Sigmoid colon (tissue), 4 donors: ENCODE measurements around the gene RPL4.

Experiments used
- POLR2A ChIP-seq, 2 donors: fragments of 450-650 bp; IDR thresholded peaks; one replicate each; pipeline ENCODE4 v1.6.1; 2016; ENCODE audit warnings: antibody characterized with exemption in 2 of 2, mild to moderate bottlenecking in 2 of 2, moderate library complexity in 2 of 2
- POLR2AphosphoS5 ChIP-seq, 4 donors: sonication (generic); formaldehyde crosslinking; IDR thresholded peaks; one replicate each; pipeline ENCODE4 v1.6.1; 2017; ENCODE audit warnings: antibody characterized with exemption in 4 of 4
- TF ChIP-seq, protein P1 (sequence below), 4 experiments: fragments of 450-650 bp in 3 of 4; fragments of 200-600 bp in 1 of 4; IDR thresholded peaks; one replicate each; pipeline ENCODE4 v1.5.1; 2016 to 2019; ENCODE audit warnings: antibody characterized with exemption in 4 of 4, mild to moderate bottlenecking in 3 of 4, moderate library complexity in 2 of 4

DNA sequence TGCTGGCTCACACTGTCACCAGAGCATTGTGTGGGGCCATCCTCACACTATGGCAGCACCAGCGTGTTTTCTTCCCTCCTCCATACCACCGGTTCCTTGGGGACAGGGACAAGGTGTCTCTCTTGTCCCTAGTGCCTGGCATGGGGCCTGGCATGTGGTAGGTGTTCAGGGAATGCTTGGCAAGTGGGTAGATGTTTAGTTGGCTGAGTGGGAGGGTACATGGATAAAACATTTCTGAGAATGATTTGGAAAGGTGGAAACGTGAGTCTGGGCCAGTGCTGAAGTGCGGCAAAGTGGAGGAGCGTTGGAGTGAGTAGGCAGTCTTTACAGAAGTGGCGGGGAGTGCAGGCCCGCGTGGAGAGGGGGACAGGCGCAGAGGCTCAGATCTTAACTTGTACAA lies 22.1 kb downstream of the RPL4 start:
- no peak for TF ChIP-seq POLR2AphosphoS5 (IDR thresholded peaks at IDR 0.05)
- TF ChIP-seq, protein P1, sequence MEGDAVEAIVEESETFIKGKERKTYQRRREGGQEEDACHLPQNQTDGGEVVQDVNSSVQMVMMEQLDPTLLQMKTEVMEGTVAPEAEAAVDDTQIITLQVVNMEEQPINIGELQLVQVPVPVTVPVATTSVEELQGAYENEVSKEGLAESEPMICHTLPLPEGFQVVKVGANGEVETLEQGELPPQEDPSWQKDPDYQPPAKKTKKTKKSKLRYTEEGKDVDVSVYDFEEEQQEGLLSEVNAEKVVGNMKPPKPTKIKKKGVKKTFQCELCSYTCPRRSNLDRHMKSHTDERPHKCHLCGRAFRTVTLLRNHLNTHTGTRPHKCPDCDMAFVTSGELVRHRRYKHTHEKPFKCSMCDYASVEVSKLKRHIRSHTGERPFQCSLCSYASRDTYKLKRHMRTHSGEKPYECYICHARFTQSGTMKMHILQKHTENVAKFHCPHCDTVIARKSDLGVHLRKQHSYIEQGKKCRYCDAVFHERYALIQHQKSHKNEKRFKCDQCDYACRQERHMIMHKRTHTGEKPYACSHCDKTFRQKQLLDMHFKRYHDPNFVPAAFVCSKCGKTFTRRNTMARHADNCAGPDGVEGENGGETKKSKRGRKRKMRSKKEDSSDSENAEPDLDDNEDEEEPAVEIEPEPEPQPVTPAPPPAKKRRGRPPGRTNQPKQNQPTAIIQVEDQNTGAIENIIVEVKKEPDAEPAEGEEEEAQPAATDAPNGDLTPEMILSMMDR (IDR thresholded peaks at IDR 0.05), result no peak
- no peak for TF ChIP-seq POLR2A (IDR thresholded peaks at IDR 0.05)
